Fibroblast of skin of back (primary cell): ENCODE data around the gene NADK.
"Not testable (repeated sequence)": the region's sequence is repeated elsewhere in the genome, so short reads cannot be mapped to it uniquely, and the experiment has no call there.

ENCODE experiments used
- DNase-seq: peaks from one replicate; pipeline ENCODE4 v3.0.0-alpha.2; 2013

The NADK gene

GRCh38 chr1:1745651-1746565, 32.4 kb downstream of the NADK start:
- peak; percentile 67 for DNase-seq

- DNase-seq, result not testable (repeated sequence)
Measured at GRCh38 chr1:1742529-1742928, 35.7 kb downstream of the NADK start.

DNA sequence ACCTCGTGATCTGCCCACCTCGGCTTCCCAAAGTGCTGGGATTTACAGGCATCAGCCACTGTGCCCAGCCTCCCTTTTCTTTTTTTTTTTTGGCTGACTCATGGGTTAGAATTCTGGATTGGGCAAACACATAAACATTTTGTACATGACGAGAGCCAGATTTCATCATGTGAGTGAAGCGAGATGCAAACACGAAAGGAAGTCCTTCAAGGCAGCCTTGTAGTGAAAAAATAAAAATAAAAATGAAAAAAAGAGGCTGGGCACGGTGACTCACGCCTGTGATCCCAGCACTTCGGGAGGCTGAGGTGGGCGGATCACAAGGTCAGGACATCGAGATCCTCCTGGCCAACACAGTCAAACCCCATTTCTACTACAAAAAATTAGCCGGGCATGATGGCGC, 37.3 kb downstream of the NADK start:
- peak; percentile 91 for DNase-seq

DNA sequence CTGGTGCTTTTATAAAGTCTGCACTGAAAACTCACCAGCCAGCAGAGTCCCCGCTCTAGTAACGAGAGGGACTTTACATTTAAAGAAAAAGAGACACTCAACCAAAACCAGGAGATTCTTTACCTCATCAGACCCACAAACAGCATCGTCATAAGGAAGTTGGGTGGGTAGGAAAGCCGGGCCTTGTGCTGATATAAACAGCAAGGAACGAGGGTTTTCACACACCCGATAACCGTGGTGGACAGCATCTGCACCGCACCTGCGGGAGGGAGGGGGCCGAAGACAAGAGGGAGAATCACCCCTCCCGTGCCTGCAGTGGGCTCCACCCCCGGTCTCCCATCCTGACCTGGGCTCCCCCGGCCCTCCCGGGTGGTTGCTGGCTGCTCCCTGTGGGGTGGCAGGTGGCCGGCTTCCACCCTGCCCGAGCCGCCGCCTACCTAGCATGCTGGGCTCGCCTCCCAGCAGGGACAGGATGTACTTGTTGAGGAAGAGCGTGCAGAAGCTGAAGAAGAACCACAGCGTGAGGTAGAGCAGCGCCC, 39.4 kb downstream of the NADK start:
- not testable (repeated sequence) for DNase-seq

DNA sequence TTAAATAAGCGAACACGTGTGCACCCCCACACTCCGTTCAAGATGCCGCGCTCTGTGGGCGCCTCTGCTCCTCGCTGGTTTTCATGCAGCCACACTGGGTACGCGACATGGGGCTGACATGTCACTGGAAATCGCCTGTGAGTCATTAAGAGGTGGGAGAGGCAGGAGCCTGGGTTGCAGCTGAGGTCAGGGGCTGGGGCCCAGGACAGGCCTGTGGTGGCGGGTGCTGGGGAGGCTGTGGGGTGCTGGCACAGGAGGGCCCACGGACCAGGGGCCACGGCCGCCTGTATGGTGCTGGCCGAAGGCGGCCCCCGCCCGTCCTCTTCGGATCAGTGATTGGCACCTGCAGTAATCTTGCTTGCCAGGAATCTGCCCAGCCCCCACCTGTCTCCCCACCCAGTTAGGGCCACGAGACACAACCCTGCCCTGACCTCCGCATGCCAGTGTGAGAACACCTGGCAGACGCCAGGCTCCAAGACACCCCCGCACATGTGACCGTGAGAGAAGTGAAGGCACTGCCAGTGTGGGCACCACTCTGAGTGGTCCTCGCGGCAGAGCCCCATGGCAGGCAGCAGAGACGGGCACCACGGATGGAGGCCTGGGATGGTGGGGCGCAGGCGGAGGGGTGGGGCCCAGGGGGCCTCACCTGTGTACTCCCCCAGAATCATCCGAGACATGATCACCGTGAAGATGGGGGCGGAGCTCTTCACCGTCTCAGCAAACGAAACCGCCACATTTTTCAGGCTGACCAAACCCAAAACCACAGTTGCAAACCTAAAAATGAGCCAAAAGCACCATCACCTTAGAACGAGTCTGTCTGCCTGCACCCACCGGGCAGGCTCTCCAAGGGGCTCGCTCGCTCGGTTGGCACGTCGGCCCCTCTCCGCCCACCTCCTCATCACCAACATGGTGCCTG, 40.3 kb downstream of the NADK start:
- DNase-seq, result not testable (repeated sequence)

DNA sequence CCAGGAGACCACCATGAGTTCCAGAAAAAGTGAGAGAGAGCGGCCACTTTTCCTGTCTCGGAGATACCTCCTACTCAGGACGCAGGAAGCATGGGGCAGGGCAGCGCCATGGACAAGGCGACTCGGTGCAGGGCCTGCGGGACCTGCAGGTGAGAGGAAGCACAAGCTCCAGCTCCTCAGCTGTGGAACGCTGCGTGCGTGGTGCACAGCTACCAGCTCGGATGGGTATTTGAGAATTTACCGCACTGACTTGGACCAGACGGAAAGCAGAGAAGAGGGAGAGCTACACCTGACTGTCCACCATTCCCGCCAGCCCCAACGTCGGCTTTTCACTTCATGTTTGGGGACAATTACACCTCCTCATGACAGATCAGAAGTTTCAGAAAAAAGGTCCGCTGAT, 45.9 kb downstream of the NADK start:
- no peak for DNase-seq

GRCh38 chr1:1730870-1731269, 47.4 kb downstream of the NADK start:
- DNase-seq, result no peak

- DNase-seq, result not testable (repeated sequence)
Measured at GRCh38 chr1:1730230-1730629, 48.0 kb downstream of the NADK start.

GRCh38 chr1:1729116-1729816, 49.0 kb downstream of the NADK start:
- not testable (repeated sequence) for DNase-seq

- peak; percentile 43 for DNase-seq
Measured at GRCh38 chr1:1728308-1729005, 49.8 kb downstream of the NADK start.

- DNase-seq, result peak; percentile 13
Measured at GRCh38 chr1:1727131-1727651, 51.1 kb downstream of the NADK start.

- not testable (repeated sequence) for DNase-seq
Measured at GRCh38 chr1:1726088-1726487, 52.2 kb downstream of the NADK start.

DNA sequence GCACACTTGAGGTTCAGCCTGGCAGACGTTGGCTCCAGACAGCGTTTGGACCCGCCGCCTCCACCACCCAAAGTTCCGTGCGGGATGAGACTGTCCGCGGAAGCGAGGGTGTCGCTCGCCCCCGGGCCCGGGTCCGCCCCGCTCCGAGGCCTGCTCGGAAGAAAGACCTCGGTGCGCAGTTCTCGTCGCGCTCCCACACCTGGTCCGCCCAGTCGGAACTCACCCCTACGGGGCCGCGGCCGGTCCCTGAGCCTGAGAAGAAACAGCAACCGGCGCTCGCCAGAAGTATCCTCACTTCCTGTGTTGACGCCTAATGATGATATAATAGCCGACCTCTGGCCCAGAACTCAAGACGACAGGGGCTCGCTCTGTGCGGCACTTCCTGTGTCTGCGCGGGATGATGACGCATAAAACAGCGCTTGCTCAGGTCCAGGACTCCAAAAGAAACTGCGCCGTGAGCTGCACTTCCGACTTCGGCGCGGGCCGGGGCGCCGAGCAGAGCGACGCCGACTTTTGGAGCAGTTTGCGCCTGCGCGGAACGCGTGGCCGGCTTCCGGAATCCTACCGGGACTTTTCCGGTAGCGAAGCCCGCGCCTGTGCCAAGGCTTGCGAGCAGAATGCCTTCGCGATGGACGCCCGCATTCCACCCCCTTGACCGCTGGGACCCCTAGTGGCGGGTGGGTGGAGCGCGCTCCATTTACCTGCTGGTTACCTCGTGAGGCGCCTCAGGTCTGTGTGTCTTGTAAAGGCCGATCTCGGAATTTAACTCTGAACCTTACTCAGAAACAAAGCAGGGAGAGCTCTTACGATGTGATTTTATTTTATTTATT, 54.0 kb downstream of the NADK start, which contains the start of gene CDK11A:
TSS of gene CDK11A (minus strand) at position 323 of the 830 bp plus-strand sequence. CDS start 1,539 bp downstream, outside the sequence.
- peak; percentile 100 for DNase-seq

- DNase-seq, result no peak
Measured at GRCh38 chr1:1721201-1721600, 57.1 kb downstream of the NADK start.

GRCh38 chr1:1715109-1715883, 63.0 kb downstream of the NADK start:
- DNase-seq, result not testable (repeated sequence)

GRCh38 chr1:1707897-1708296, 70.4 kb downstream of the NADK start:
- not testable (repeated sequence) for DNase-seq

DNA sequence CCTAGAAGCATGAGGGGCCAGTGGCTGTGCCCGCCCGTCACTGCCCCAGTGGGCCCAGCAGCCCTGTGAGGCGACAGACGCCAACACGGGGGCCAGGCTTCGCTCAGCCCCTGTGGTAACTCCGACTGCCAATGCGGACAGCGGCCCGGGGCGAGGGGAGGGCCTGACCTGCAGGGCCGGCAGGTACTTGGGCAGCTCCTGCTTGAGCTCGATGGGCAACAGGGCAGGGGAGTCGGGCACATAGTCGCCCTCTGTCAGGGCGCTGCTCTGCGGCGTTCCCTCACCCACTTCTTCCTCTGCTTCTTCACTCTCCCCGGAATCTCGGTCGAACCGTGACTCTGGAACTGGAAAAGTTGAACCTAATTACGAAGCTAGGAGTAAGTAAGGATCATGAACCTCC, 71.0 kb downstream of the NADK start:
- DNase-seq, result not testable (repeated sequence)

DNA sequence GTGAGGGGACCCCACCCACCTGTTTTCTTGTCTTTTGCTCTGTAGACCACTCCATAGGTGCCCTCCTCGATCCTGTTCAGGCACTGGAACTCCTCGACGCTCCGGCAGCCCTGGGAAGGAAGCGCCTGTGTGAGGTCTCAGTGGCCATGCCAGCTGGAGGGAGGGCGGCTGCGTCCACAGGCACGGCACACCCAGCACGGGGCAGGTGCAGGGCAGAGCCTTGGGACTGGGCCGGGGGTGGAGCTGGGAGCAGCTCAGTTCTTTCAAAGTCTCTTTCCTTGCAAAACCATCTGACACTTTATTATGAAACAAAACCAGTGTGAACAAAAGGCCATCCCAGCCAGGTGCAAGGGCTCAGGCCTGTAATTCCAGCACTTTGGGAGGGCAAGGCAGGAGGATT, 72.6 kb downstream of the NADK start:
- not testable (repeated sequence) for DNase-seq

- not testable (repeated sequence) for DNase-seq
Measured at GRCh38 chr1:1704284-1704957, 73.8 kb downstream of the NADK start.
